OCI-LY7 (cell line): Measurements from ENCODE around the gene TMEM44. TPM values are rescaled to one million over a fixed set of nuclear protein-coding genes. Genes with fewer than 3 reads are reported as not detected.

ENCODE experiments used
- BruUV-seq: library from RNA; stranded (reverse); fragments of 400-500 nt; replicated peaks from 2 replicates; lab custom pipeline; 2021; lab: Mats Ljungman, UMichigan
- CTCF ChIA-PET: fragments of 300-600 bp; sonication (Branson Sonifier 250); formaldehyde crosslinking; loops from one replicate; lab custom pipeline; 2022; ENCODE audit warnings: antibody characterized with exemption; ENCODE audit not compliant: unreplicated experiment; lab: Charles Lee
- POLR2A ChIA-PET: fragments of 300-600 bp; sonication (Branson Sonifier 250); formaldehyde crosslinking; loops from one replicate; lab custom pipeline; 2022; ENCODE audit warnings: antibody characterized with exemption; lab: Charles Lee
- DNase-seq: peaks from one replicate; pipeline ENCODE4 v3.0.0-alpha.2; 2015; ENCODE audit warnings: low spot score
- H2AFZ ChIP-seq: fragments of 200-600 bp; sonication (generic), shearing (Covaris generic); 2 replicates; pipeline ENCODE4 v1.6.1; 2014; ENCODE audit warnings: mild to moderate bottlenecking, antibody characterized with exemption, low read length, moderate library complexity
- H3K27ac ChIP-seq: fragments of 200-600 bp; sonication (generic); 2 replicates; pipeline ENCODE4 v1.5.1; 2014; ENCODE audit warnings: mixed run types, low read depth, mild to moderate bottlenecking, moderate library complexity, low read length, inconsistent platforms; ENCODE audit not compliant: poor library complexity, severe bottlenecking
- H3K36me3 ChIP-seq: fragments of 200-600 bp; sonication (generic); 2 replicates; pipeline ENCODE4 v1.6.1; 2014; ENCODE audit warnings: mild to moderate bottlenecking, antibody characterized with exemption, low read length, moderate library complexity, mixed read lengths; ENCODE audit not compliant: insufficient read depth
- H3K4me1 ChIP-seq: fragments of 200-600 bp; sonication (generic); 2 replicates; pipeline ENCODE4 v1.5.1; 2014; ENCODE audit warnings: mild to moderate bottlenecking, low read length; ENCODE audit not compliant: insufficient read depth, poor library complexity, severe bottlenecking
- H3K4me2 ChIP-seq: fragments of 200-600 bp; sonication (generic); 2 replicates; pipeline ENCODE4 v1.6.1; 2014; ENCODE audit warnings: mild to moderate bottlenecking, low read length
- H3K4me3 ChIP-seq: fragments of 200-600 bp; sonication (generic); 2 replicates; pipeline ENCODE4 v1.5.1; 2014; ENCODE audit warnings: mild to moderate bottlenecking, low read depth, low read length; ENCODE audit not compliant: poor library complexity, severe bottlenecking
- H3K79me2 ChIP-seq: fragments of 200-600 bp; sonication (generic); 2 replicates; pipeline ENCODE4 v1.6.1; 2016; ENCODE audit warnings: low read depth, mild to moderate bottlenecking, low read length, moderate library complexity, mixed read lengths; ENCODE audit not compliant: insufficient read depth
- H3K9me2 ChIP-seq: fragments of 200-600 bp; sonication (generic); 2 replicates; pipeline ENCODE4 v1.6.1; 2016; ENCODE audit warnings: mild to moderate bottlenecking, low read length, mixed read lengths; ENCODE audit not compliant: insufficient read depth
- H3K9me3 ChIP-seq: fragments of 200-600 bp; sonication (generic); 2 replicates; pipeline ENCODE4 v1.6.1; 2014; ENCODE audit warnings: mild to moderate bottlenecking, mixed run types, low read length, mixed read lengths
- H4K20me1 ChIP-seq: fragments of 200-600 bp; sonication (generic); 2 replicates; pipeline ENCODE4 v1.6.1; 2014; ENCODE audit warnings: mild to moderate bottlenecking, antibody characterized with exemption, low read length, moderate library complexity, mixed read lengths; ENCODE audit not compliant: insufficient read depth
- CTCF ChIP-seq: fragments of 200-600 bp; sonication (generic); conservative IDR thresholded peaks from 2 replicates; pipeline ENCODE4 v1.5.1; 2014; ENCODE audit warnings: mild to moderate bottlenecking, antibody characterized with exemption, low read length, moderate library complexity, mixed read lengths
- EZH2phosphoT487 ChIP-seq: fragments of 200-600 bp; sonication (generic); IDR thresholded peaks from 2 replicates; pipeline ENCODE4 v1.6.1; 2018; ENCODE audit warnings: low read depth, borderline replicate concordance, mild to moderate bottlenecking, mixed run types, antibody characterized with exemption, low read length, moderate library complexity, mixed read lengths
- intact Hi-C: fragments of 100-400 bp; cut with micrococcal nuclease; formaldehyde crosslinking; loops from one replicate; pipeline ENCODE4 v1.10.0; 2022; ENCODE audit not compliant: unreplicated experiment
- total RNA-seq, 2 experiments: library from RNA; depleted of rRNA in 1 of 2; stranded (reverse); fragments of >200 nt in 1 of 2; shearing (Covaris generic) in 1 of 2; gene quantifications; 2 replicates each; pipeline ENCODE4 v1.2.3, GENCODE V29; 2014 to 2022

The TMEM44 gene
- total RNA-seq, 2 experiments from 2014 or later = 8.8 to 22.9 TPM

DNA sequence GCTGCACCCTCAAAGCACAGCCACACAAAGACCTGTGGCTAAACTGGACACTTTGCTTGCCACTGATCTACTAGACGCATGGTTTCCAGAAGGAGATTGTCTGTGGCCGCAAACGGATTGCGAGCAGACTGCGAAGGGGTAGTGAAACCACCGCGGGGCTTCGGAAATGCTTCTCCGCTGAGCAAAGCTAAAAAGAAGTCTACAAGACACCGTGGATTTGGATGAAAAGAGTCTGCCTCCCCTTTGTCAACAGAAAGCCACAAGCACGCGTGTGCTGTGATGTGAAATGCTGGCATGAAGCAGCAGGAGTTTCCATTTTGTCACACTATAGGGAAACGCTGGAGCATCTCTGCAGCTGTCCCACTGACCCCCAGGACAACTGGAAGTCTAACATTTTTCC lies 63.0 kb downstream of the TMEM44 start:
- Histone ChIP-seq H3K79me2 (no peaks in the 10 kb centered on the region), H3K4me2 (no peak overlapping the region), H3K36me3 (no peaks in the 10 kb centered on the region), H4K20me1 (no peaks in the 10 kb centered on the region), H3K4me1 (no peaks in the 10 kb centered on the region), H3K9me3 (no peaks in the 10 kb centered on the region), H3K27ac (no peak overlapping the region), H3K9me2 (no peaks in the 10 kb centered on the region), H3K4me3 (no peak overlapping the region), H2AFZ (no peak overlapping the region)
- intact Hi-C loops = loop anchor here (5.0 kb wide), 2 partner anchors 98 to 238 kb away; no protein-coding TSS in a partner anchor
- no peak for DNase-seq
- ChIA-PET CTCF (no interaction called here), POLR2A (interaction anchor here (0.6 kb wide), 1 partner anchor 63 kb away, joined by 5 read pairs; no protein-coding TSS in a partner anchor)
- no TSS peak for BruUV-seq
- no peak for TF ChIP-seq CTCF
- TF ChIP-seq EZH2phosphoT487 = no peak

- Histone ChIP-seq H3K27ac (no peak overlapping the region), H2AFZ (no peak overlapping the region), H3K4me1 (no peaks in the 10 kb centered on the region), H3K4me2 (no peak overlapping the region), H3K79me2 (no peaks in the 10 kb centered on the region), H3K4me3 (no peak overlapping the region), H3K9me3 (no peaks in the 10 kb centered on the region), H3K36me3 (no peaks in the 10 kb centered on the region), H4K20me1 (no peaks in the 10 kb centered on the region), H3K9me2 (no peaks in the 10 kb centered on the region)
- ChIA-PET CTCF (no interaction called here), POLR2A (interaction anchor here (0.7 kb wide), 1 partner anchor 25 kb away, joined by 5 read pairs; no protein-coding TSS in a partner anchor)
- intact Hi-C loops = no loop called here
- no peak for DNase-seq
- no TSS peak for BruUV-seq
- TF ChIP-seq CTCF (no peak), EZH2phosphoT487 (no peak)
Observed at GRCh38 chr3:194569252-194569651, 64.0 kb downstream of the TMEM44 start.

- intact Hi-C loops = no loop called here
- BruUV-seq = no TSS peak
- Histone ChIP-seq H3K4me1 (no peaks in the 10 kb centered on the region), H3K79me2 (no peaks in the 10 kb centered on the region), H3K4me2 (no peak overlapping the region), H3K9me2 (no peaks in the 10 kb centered on the region), H3K4me3 (no peak overlapping the region), H3K9me3 (no peaks in the 10 kb centered on the region), H3K27ac (no peak overlapping the region), H2AFZ (no peak overlapping the region), H3K36me3 (no peaks in the 10 kb centered on the region), H4K20me1 (no peaks in the 10 kb centered on the region)
- no peak for DNase-seq
- ChIA-PET POLR2A (no interaction called here), CTCF (no interaction called here)
- TF ChIP-seq CTCF = no peak
- no peak for TF ChIP-seq EZH2phosphoT487
Observed at GRCh38 chr3:194565597-194566190, 67.5 kb downstream of the TMEM44 start.
